Loucy (cell line): ENCODE measurements around the gene DAB1.

Source experiments
- H2AFZ ChIP-seq: fragments of 200-600 bp; sonication (generic); 2 replicates; pipeline ENCODE4 v1.6.0; 2016; ENCODE audit warnings: antibody characterized with exemption, mild to moderate bottlenecking, low read length, moderate library complexity
- H3F3A ChIP-seq: fragments of 200-600 bp; 2 replicates; pipeline ENCODE4 v1.6.0; 2016; ENCODE audit warnings: antibody characterized with exemption, low read depth, mild to moderate bottlenecking
- H3K27me3 ChIP-seq: fragments of 200-600 bp; sonication (generic); 2 replicates; pipeline ENCODE4 v1.6.1; 2014; ENCODE audit warnings: low read length, mild to moderate bottlenecking; ENCODE audit not compliant: insufficient read depth, poor library complexity, severe bottlenecking
- H3K36me3 ChIP-seq: fragments of 200-600 bp; sonication (generic); 2 replicates; pipeline ENCODE4 v1.6.1; 2016; ENCODE audit warnings: low read length; ENCODE audit not compliant: insufficient read depth
- H3K4me1 ChIP-seq: fragments of 200-600 bp; sonication (generic); 2 replicates; pipeline ENCODE4 v1.5.1; 2014; ENCODE audit warnings: low read length, mild to moderate bottlenecking; ENCODE audit not compliant: insufficient read depth, poor library complexity, severe bottlenecking
- H3K4me2 ChIP-seq: fragments of 200-600 bp; sonication (generic); 2 replicates; pipeline ENCODE4 v1.6.0; 2014; ENCODE audit warnings: antibody characterized with exemption, low read length, low read depth, mild to moderate bottlenecking; ENCODE audit not compliant: poor library complexity, severe bottlenecking
- H3K4me3 ChIP-seq: fragments of 200-600 bp; sonication (generic); 2 replicates; pipeline ENCODE4 v1.5.1; 2014; ENCODE audit warnings: low read length, mild to moderate bottlenecking, mixed read lengths; ENCODE audit not compliant: poor library complexity, severe bottlenecking
- H3K79me2 ChIP-seq: fragments of 200-600 bp; sonication (generic); 2 replicates; pipeline ENCODE4 v1.6.1; 2014; ENCODE audit warnings: low read length; ENCODE audit not compliant: insufficient read depth
- H3K9ac ChIP-seq: fragments of 200-600 bp; sonication (generic); 2 replicates; pipeline ENCODE4 v1.6.0; 2014; ENCODE audit warnings: mild to moderate bottlenecking, low read depth, low read length, moderate library complexity; ENCODE audit not compliant: poor library complexity, severe bottlenecking
- H3K9me2 ChIP-seq: fragments of 200-600 bp; sonication (generic); replicated peaks from 2 replicates; pipeline ENCODE4 v1.6.1; 2016; ENCODE audit warnings: low read depth, low read length, mixed read lengths
- H3K9me3 ChIP-seq: fragments of 200-600 bp; sonication (generic); 2 replicates; pipeline ENCODE4 v1.6.1; 2014; ENCODE audit warnings: mild to moderate bottlenecking, antibody characterized with exemption, low read length, low read depth; ENCODE audit not compliant: insufficient read depth
- H4K20me1 ChIP-seq: fragments of 200-600 bp; sonication (generic); 2 replicates; pipeline ENCODE4 v1.6.0; 2014; ENCODE audit warnings: antibody characterized with exemption, low read length, mild to moderate bottlenecking; ENCODE audit not compliant: insufficient read depth, poor library complexity, severe bottlenecking
- CTCF ChIP-seq: fragments of 200-600 bp; sonication (generic); conservative IDR thresholded peaks from 2 replicates; pipeline ENCODE4 v1.5.1; 2014; ENCODE audit warnings: mild to moderate bottlenecking, antibody characterized with exemption, low read length
- EZH2phosphoT487 ChIP-seq: fragments of 200-600 bp; IDR thresholded peaks from 2 replicates; pipeline ENCODE4 v1.6.1; 2018; ENCODE audit warnings: antibody characterized with exemption, mild to moderate bottlenecking, moderate library complexity, borderline replicate concordance

DAB1 gene

GRCh38 chr1:57258557-57259325, 165.1 kb downstream of the DAB1 start:
- no peaks in the 10 kb centered on the region for H3F3A ChIP-seq
- H3K9me2 ChIP-seq: no peaks in the 10 kb centered on the region

DNA sequence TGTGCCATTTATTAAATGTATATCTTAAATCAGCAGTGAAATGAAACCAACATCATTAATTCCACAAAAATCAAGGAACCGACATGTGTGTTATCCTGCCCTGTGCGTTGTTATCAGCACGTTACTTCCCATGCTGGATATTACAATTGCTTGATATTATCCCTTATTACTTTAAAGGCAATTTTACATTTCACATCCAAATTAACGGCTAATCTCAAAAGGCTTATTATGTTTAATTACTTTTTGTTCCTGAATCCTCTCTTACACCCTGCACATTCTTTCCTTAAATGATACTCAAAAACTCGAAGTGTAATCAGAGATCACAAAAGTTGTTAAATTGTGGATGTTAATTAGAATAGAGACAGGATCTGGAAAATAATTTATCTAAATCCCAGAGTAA, 167.9 kb downstream of the DAB1 start:
- Histone ChIP-seq H3K79me2 (no peaks in the 10 kb centered on the region), H3K36me3 (no peaks in the 10 kb centered on the region), H4K20me1 (no peaks in the 10 kb centered on the region), H3K9me3 (no peaks in the 10 kb centered on the region), H3K4me1 (no peaks in the 10 kb centered on the region), H3K9ac (no peak overlapping the region), H2AFZ (no peak overlapping the region), H3F3A (no peaks in the 10 kb centered on the region), H3K9me2 (no peaks in the 10 kb centered on the region), H3K4me2 (no peak overlapping the region), H3K4me3 (no peak overlapping the region), H3K27me3 (no peaks in the 10 kb centered on the region)
- TF ChIP-seq CTCF: no peak

More at GRCh38 chr1:57258557-57259325, 165.1 kb downstream of the DAB1 start:
- Histone ChIP-seq H3K79me2 (no peaks in the 10 kb centered on the region), H3K4me2 (no peak overlapping the region), H3K4me1 (no peaks in the 10 kb centered on the region), H3K36me3 (no peaks in the 10 kb centered on the region), H3K27me3 (no peaks in the 10 kb centered on the region), H2AFZ (no peak overlapping the region), H4K20me1 (no peaks in the 10 kb centered on the region), H3K9ac (no peak overlapping the region), H3K9me3 (no peaks in the 10 kb centered on the region), H3K4me3 (no peak overlapping the region)
- TF ChIP-seq EZH2phosphoT487: no peak
- TF ChIP-seq CTCF: no peak

DNA sequence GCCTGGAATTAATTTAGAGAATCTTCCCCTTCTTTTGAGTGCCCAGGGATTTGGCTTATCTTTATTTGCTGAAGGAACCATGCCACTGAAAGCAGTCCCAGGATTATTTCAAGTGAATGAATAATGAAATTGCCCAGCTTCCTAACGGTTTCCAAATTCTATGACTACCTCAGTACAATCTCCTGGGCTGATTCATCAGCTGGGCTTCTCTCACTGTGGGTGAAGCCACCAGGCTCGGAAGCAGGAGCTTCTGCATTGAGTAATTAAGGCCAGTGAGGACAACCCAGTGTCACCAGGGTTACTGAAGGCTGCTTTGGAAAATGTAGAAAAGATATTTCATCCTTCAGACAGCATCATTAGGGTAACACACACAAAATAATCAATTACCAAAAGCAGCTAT, 169.8 kb downstream of the DAB1 start:
- Histone ChIP-seq H3F3A (no peaks in the 10 kb centered on the region), H3K4me2 (no peak overlapping the region), H2AFZ (no peak overlapping the region), H4K20me1 (no peaks in the 10 kb centered on the region), H3K9ac (no peak overlapping the region), H3K79me2 (no peaks in the 10 kb centered on the region), H3K9me2 (no peaks in the 10 kb centered on the region), H3K4me1 (no peaks in the 10 kb centered on the region), H3K9me3 (no peaks in the 10 kb centered on the region), H3K27me3 (no peaks in the 10 kb centered on the region), H3K4me3 (no peak overlapping the region), H3K36me3 (no peaks in the 10 kb centered on the region)
- TF ChIP-seq EZH2phosphoT487 (no peak), CTCF (no peak)
